ENCODE measurements around the gene DNM2. TPM values are rescaled to one million over a fixed set of nuclear protein-coding genes. Genes with fewer than 3 reads are reported as not detected.

The DNM2 gene
- total and polyA plus RNA-seq, 9 of the 15 experiments (the other 6 are each of a cell fraction or from before 2014, with no cell fraction given): 2.2 to 161 (median 72.6) TPM

DNA sequence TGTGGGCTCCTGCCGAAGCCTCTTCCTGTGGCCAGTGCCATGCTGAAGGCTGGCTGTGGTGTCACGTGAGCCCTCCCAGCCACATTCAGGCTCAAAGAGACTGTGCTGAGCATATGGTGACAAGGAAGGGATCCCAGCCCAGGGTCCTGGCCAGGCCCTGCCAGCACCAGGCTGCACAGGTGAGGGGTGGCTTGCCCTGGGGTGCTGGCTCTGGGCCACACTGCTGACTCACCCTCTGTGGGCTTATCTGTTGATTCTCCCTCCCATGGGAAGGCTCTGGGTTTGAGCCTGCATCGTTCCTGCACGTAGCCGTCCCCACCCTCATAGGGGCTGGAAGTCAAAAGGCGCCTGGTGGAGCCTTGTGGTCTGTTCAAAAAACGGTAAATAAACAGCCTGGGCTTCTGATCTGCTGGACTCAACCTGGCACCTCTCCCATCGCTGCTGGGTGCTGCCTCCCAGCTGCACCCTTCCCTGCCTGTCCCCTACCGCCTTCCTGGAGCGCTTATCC is 31.1 kb downstream of the DNM2 start (continued):
- TF ChIP-seq, protein P1, sequence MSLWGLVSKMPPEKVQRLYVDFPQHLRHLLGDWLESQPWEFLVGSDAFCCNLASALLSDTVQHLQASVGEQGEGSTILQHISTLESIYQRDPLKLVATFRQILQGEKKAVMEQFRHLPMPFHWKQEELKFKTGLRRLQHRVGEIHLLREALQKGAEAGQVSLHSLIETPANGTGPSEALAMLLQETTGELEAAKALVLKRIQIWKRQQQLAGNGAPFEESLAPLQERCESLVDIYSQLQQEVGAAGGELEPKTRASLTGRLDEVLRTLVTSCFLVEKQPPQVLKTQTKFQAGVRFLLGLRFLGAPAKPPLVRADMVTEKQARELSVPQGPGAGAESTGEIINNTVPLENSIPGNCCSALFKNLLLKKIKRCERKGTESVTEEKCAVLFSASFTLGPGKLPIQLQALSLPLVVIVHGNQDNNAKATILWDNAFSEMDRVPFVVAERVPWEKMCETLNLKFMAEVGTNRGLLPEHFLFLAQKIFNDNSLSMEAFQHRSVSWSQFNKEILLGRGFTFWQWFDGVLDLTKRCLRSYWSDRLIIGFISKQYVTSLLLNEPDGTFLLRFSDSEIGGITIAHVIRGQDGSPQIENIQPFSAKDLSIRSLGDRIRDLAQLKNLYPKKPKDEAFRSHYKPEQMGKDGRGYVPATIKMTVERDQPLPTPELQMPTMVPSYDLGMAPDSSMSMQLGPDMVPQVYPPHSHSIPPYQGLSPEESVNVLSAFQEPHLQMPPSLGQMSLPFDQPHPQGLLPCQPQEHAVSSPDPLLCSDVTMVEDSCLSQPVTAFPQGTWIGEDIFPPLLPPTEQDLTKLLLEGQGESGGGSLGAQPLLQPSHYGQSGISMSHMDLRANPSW (CRISPR knock-in tag; IDR thresholded peaks at IDR 0.05): no peak
- TF ChIP-seq, protein P2, sequence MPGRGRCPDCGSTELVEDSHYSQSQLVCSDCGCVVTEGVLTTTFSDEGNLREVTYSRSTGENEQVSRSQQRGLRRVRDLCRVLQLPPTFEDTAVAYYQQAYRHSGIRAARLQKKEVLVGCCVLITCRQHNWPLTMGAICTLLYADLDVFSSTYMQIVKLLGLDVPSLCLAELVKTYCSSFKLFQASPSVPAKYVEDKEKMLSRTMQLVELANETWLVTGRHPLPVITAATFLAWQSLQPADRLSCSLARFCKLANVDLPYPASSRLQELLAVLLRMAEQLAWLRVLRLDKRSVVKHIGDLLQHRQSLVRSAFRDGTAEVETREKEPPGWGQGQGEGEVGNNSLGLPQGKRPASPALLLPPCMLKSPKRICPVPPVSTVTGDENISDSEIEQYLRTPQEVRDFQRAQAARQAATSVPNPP (IDR thresholded peaks at IDR 0.05; ENCODE audit: borderline replicate concordance, insufficient read depth, insufficient read length): no peak
- TF ChIP-seq BRD4 (IDR thresholded peaks at IDR 0.05) (no peak), ZNF395 (CRISPR knock-in tag; IDR thresholded peaks at IDR 0.05) (no peak), ZBED1 (IDR thresholded peaks at IDR 0.05) (no peak), MYBL2 (IDR thresholded peaks at IDR 0.05; ENCODE audit: low read depth) (no peak), MYBL2 (CRISPR knock-in tag; IDR thresholded peaks at IDR 0.05; ENCODE audit: borderline replicate concordance) (no peak), CBX1 (IDR thresholded peaks at IDR 0.05; ENCODE audit: low read depth) (no peak), PHB (CRISPR knock-in tag; IDR thresholded peaks at IDR 0.05) (no peak), SLC30A9 (CRISPR knock-in tag; IDR thresholded peaks at IDR 0.05) (no peak), KLF6 (CRISPR knock-in tag; IDR thresholded peaks at IDR 0.05; ENCODE audit: borderline replicate concordance) (no peak), KAT8 (IDR thresholded peaks at IDR 0.05; ENCODE audit: low read depth) (no peak), TEAD2 (tag; IDR thresholded peaks at IDR 0.05) (no peak), ID3 (CRISPR knock-in tag; IDR thresholded peaks at IDR 0.05) (no peak), ID3 (tag; IDR thresholded peaks at IDR 0.05) (no peak), PHTF2 (CRISPR knock-in tag; IDR thresholded peaks at IDR 0.05) (no peak), CC2D1A (IDR thresholded peaks at IDR 0.05) (no peak)
- TF ChIP-seq, protein P3, sequence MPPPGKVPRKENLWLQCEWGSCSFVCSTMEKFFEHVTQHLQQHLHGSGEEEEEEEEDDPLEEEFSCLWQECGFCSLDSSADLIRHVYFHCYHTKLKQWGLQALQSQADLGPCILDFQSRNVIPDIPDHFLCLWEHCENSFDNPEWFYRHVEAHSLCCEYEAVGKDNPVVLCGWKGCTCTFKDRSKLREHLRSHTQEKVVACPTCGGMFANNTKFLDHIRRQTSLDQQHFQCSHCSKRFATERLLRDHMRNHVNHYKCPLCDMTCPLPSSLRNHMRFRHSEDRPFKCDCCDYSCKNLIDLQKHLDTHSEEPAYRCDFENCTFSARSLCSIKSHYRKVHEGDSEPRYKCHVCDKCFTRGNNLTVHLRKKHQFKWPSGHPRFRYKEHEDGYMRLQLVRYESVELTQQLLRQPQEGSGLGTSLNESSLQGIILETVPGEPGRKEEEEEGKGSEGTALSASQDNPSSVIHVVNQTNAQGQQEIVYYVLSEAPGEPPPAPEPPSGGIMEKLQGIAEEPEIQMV (tag; conservative IDR thresholded peaks at IDR 0.05; ENCODE audit: low read depth): no peak
- TF ChIP-seq, protein P4, sequence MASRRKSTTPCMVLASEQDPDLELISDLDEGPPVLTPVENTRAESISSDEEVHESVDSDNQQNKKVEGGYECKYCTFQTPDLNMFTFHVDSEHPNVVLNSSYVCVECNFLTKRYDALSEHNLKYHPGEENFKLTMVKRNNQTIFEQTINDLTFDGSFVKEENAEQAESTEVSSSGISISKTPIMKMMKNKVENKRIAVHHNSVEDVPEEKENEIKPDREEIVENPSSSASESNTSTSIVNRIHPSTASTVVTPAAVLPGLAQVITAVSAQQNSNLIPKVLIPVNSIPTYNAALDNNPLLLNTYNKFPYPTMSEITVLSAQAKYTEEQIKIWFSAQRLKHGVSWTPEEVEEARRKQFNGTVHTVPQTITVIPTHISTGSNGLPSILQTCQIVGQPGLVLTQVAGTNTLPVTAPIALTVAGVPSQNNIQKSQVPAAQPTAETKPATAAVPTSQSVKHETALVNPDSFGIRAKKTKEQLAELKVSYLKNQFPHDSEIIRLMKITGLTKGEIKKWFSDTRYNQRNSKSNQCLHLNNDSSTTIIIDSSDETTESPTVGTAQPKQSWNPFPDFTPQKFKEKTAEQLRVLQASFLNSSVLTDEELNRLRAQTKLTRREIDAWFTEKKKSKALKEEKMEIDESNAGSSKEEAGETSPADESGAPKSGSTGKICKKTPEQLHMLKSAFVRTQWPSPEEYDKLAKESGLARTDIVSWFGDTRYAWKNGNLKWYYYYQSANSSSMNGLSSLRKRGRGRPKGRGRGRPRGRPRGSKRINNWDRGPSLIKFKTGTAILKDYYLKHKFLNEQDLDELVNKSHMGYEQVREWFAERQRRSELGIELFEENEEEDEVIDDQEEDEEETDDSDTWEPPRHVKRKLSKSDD (conservative IDR thresholded peaks at IDR 0.05; ENCODE audit: low read length): no peak
